Stimulated activated CD8-positive, alpha-beta memory T cell treated with anti-CD3 and anti-CD28 coated beads, Interleukin-2, amount 100 ng/mL, for 48 hours (primary cell): ENCODE measurements around the gene ARHGAP26.

Source experiments
- DNase-seq, 2 donors: peaks; one replicate each; pipeline ENCODE4 v3.0.0-alpha.2; 2020; ENCODE audit warnings: low read depth in 2 of 2

ARHGAP26 gene

DNA sequence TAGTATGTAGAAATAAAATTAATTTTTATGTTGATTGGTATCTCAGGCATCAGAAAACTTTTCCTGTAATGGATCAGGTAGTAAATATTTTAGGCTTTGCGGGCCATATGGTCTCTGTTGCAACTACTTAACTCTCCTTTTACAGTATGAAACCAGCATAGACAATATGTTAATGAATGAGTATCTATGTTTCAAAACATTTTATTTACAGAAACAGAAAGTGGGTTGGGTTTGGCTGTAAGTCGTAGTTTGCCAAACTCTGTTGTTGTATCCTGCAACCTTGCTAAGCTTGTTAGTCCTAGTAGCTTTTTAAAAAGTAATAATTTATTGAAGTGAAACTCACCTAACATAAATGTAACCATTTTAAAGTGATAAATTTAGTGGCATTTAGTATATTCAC, 501.3 kb downstream of the ARHGAP26 start:
- no peak for DNase-seq

DNA sequence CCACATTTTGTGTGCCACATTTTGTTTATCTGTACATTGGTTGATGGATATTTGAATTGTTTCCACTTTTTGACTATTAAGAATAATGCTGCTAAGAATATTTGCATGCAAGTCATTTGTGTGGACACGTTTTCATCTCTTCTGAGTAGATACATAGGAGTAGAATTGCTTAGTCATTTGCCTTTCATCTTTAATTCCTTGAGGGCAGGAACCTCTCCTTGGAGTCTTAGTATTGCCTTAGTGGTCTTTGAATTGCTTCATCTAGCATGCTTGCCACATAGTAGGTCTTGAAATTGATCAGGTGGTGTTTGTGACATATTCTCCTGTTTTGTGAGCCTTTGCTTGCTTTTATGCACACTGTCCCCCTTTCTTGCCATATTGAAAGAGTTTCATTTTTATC, 504.8 kb downstream of the ARHGAP26 start:
- DNase-seq: no peak

- DNase-seq: no peak
These were observed 505.6 kb downstream of the ARHGAP26 start for GRCh38 chr5:143275512-143276363.

GRCh38 chr5:143277536-143277935, 507.4 kb downstream of the ARHGAP26 start:
- DNase-seq: no peak
